SK-N-MC (cell line): ENCODE measurements around the gene MPPED2.
A peak's percentile ranks its signal among the peaks of the same experiment; 100 is the strongest.

Experiments used
- DNase-seq: peaks from one replicate; pipeline ENCODE4 v3.0.0-alpha.2; 2011; ENCODE audit warnings: low read depth, low spot score
- H3K27ac ChIP-seq: fragments of 200-600 bp; sonication (generic); 2 replicates; pipeline ENCODE4 v1.5.1; 2016; ENCODE audit warnings: mixed run types
- H3K36me3 ChIP-seq: fragments of 200-600 bp; sonication (generic); 2 replicates; pipeline ENCODE4 v1.6.1; 2017; ENCODE audit warnings: antibody characterized with exemption, low read length, mixed read lengths; ENCODE audit not compliant: insufficient read depth
- H3K4me3 ChIP-seq: fragments of 200-600 bp; sonication (generic); 2 replicates; pipeline ENCODE4 v1.5.1; 2016
- H3K9ac ChIP-seq: fragments of 200-600 bp; sonication (generic); 2 replicates; pipeline ENCODE4 v1.8.0; 2017; ENCODE audit warnings: mixed run types, mixed read lengths; ENCODE audit not compliant: insufficient read length
- H3K9me3 ChIP-seq: fragments of 200-600 bp; sonication (generic); 2 replicates; pipeline ENCODE4 v1.6.1; 2017; ENCODE audit warnings: low read depth, mild to moderate bottlenecking, antibody characterized with exemption, low read length, moderate library complexity, mixed read lengths
- EZH2 ChIP-seq: fragments of 200-600 bp; sonication (generic); IDR thresholded peaks from one replicate; pipeline ENCODE4 v1.6.1; 2017; ENCODE audit warnings: antibody characterized with exemption
- FOXP2 ChIP-seq: optimal IDR thresholded peaks from 2 replicates; pipeline ENCODE3; 2011; ENCODE audit warnings: mild to moderate bottlenecking, moderate library complexity; ENCODE audit not compliant: insufficient read depth; ENCODE audit errors: extremely low read length, control extremely low read depth
- POLR2AphosphoS5 ChIP-seq: IDR thresholded peaks from 2 replicates; pipeline ENCODE4 v1.6.1; 2012; ENCODE audit warnings: mild to moderate bottlenecking, low read depth, low read length, borderline replicate concordance

Gene MPPED2

GRCh38 chr11:30603357-30603756, 17.2 kb upstream of the MPPED2 start:
- no peak for TF ChIP-seq FOXP2
- no peak for TF ChIP-seq POLR2AphosphoS5
- TF ChIP-seq EZH2: no peak
- H3K36me3 ChIP-seq: no peaks in the 10 kb centered on the region
- H3K9me3 ChIP-seq: no peaks in the 10 kb centered on the region
- H3K4me3 ChIP-seq: no peak overlapping the region
- no peak overlapping the region for H3K27ac ChIP-seq
- no peak for DNase-seq
- no peak overlapping the region for H3K9ac ChIP-seq

GRCh38 chr11:30596832-30597231, 10.7 kb upstream of the MPPED2 start:
- Histone ChIP-seq H3K36me3 (no peaks in the 10 kb centered on the region), H3K27ac (no peak overlapping the region), H3K9me3 (no peaks in the 10 kb centered on the region), H3K9ac (no peak overlapping the region), H3K4me3 (no peak overlapping the region)
- no peak for DNase-seq
- TF ChIP-seq EZH2: no peak
- TF ChIP-seq POLR2AphosphoS5: no peak
- TF ChIP-seq FOXP2: no peak

- DNase-seq: no peak
- TF ChIP-seq EZH2 (no peak), POLR2AphosphoS5 (no peak), FOXP2 (no peak)
These were observed 9.8 kb upstream of the MPPED2 start for GRCh38 chr11:30595934-30596333.

GRCh38 chr11:30594646-30595411, 8.7 kb upstream of the MPPED2 start:
- no peaks in the 10 kb centered on the region for H3K9me3 ChIP-seq
- DNase-seq: no peak
- H3K27ac ChIP-seq: no peak overlapping the region
- H3K4me3 ChIP-seq: no peak overlapping the region
- no peaks in the 10 kb centered on the region for H3K36me3 ChIP-seq
- TF ChIP-seq EZH2 (no peak), POLR2AphosphoS5 (no peak), FOXP2 (no peak)
- no peak overlapping the region for H3K9ac ChIP-seq

More at GRCh38 chr11:30595934-30596333, 9.8 kb upstream of the MPPED2 start:
- H3K27ac ChIP-seq: no peak overlapping the region
- H3K36me3 ChIP-seq: no peaks in the 10 kb centered on the region
- no peak overlapping the region for H3K4me3 ChIP-seq
- H3K9ac ChIP-seq: no peak overlapping the region
- no peaks in the 10 kb centered on the region for H3K9me3 ChIP-seq

GRCh38 chr11:30587269-30587812, 1.2 kb upstream of the MPPED2 start:
- Histone ChIP-seq H3K27ac (no peak overlapping the region), H3K9ac (no peak overlapping the region), H3K36me3 (no peaks in the 10 kb centered on the region), H3K4me3 (no peak overlapping the region), H3K9me3 (no peaks in the 10 kb centered on the region)
- no peak for DNase-seq
- TF ChIP-seq FOXP2 (no peak), EZH2 (no peak), POLR2AphosphoS5 (no peak)

- Histone ChIP-seq H3K36me3 (no peaks in the 10 kb centered on the region), H3K9me3 (no peaks in the 10 kb centered on the region), H3K4me3 (no peak overlapping the region), H3K9ac (no peak overlapping the region), H3K27ac (no peak overlapping the region)
- no peak for DNase-seq
- no peak for TF ChIP-seq POLR2AphosphoS5
- TF ChIP-seq FOXP2: no peak
- no peak for TF ChIP-seq EZH2
These were observed 282 bp downstream of the MPPED2 start for GRCh38 chr11:30585892-30586250.

- Histone ChIP-seq H3K36me3 (no peaks in the 10 kb centered on the region), H3K9ac (no peak overlapping the region), H3K27ac (no peak overlapping the region), H3K9me3 (no peaks in the 10 kb centered on the region), H3K4me3 (no peak overlapping the region)
- TF ChIP-seq EZH2 (no peak), FOXP2 (no peak), POLR2AphosphoS5 (no peak)
- no peak for DNase-seq
These were observed 845 bp downstream of the MPPED2 start for GRCh38 chr11:30585125-30585891.

GRCh38 chr11:30583476-30584280, 2.5 kb downstream of the MPPED2 start:
- Histone ChIP-seq H3K9ac (no peak overlapping the region), H3K9me3 (no peaks in the 10 kb centered on the region), H3K36me3 (no peaks in the 10 kb centered on the region), H3K4me3 (no peak overlapping the region), H3K27ac (no peak overlapping the region)
- DNase-seq: no peak
- TF ChIP-seq FOXP2 (no peak), EZH2 (peak; percentile 80), POLR2AphosphoS5 (no peak)
